Spleen (tissue), 11 donors: Measurements from ENCODE around the gene FUT8. TPM values are rescaled to one million over a fixed set of nuclear protein-coding genes. Genes with fewer than 3 reads are reported as not detected.

Source experiments
- DNase-seq: peaks from one replicate; pipeline ENCODE4 v3.0.0-alpha.2; 2020
- H3K27ac ChIP-seq, 8 donors: fragments of 200-600 bp; sonication (generic) in 7 of 8; 1 replicate in 4 of 8; 2 replicates in 4 of 8; pipeline versions ENCODE4 v1.5.0 to v1.8.0; 2016 to 2021; ENCODE audit warnings: inconsistent platforms in 4 of 8, mild to moderate bottlenecking in 4 of 8, moderate library complexity in 1 of 8
- H3K27me3 ChIP-seq, 7 donors: fragments of 200-600 bp; sonication (generic) in 6 of 7; replicated peaks in 1 of 7; 1 replicate in 4 of 7; 2 replicates in 3 of 7; pipeline versions ENCODE4 v1.5.0 to v1.8.0; 2016 to 2021; ENCODE audit warnings: inconsistent platforms in 3 of 7, mild to moderate bottlenecking in 1 of 7
- H3K36me3 ChIP-seq, 6 donors: fragments of 200-600 bp; sonication (generic) in 5 of 6; 1 replicate in 4 of 6; 2 replicates in 2 of 6; pipeline versions ENCODE4 v1.5.0 to v1.8.0; 2016 to 2021; ENCODE audit warnings: inconsistent platforms in 2 of 6
- H3K4me1 ChIP-seq, 6 donors: fragments of 200-600 bp; sonication (generic) in 5 of 6; 1 replicate in 3 of 6; 2 replicates in 3 of 6; pipeline versions ENCODE4 v1.5.0 to v1.8.0; 2016 to 2021; ENCODE audit warnings: inconsistent platforms in 3 of 6
- H3K4me3 ChIP-seq, 8 donors: fragments of 200-600 bp; sonication (generic) in 7 of 8; 1 replicate in 4 of 8; 2 replicates in 4 of 8; pipeline versions ENCODE4 v1.5.0 to v1.8.0; 2016 to 2021; ENCODE audit warnings: inconsistent platforms in 4 of 8, mild to moderate bottlenecking in 4 of 8, moderate library complexity in 2 of 8
- H3K9me3 ChIP-seq, 8 donors: fragments of 200-600 bp; sonication (generic) in 7 of 8; 1 replicate in 4 of 8; 2 replicates in 4 of 8; pipeline versions ENCODE4 v1.5.0 to v1.8.0; 2016 to 2021; ENCODE audit warnings: inconsistent platforms in 4 of 8
- POLR2A ChIP-seq, 3 donors: fragments of 450-650 bp; IDR thresholded peaks; one replicate each; pipeline ENCODE4 v1.5.1; 2017; ENCODE audit warnings: antibody characterized with exemption in 3 of 3, mild to moderate bottlenecking in 1 of 3
- POLR2AphosphoS5 ChIP-seq, 3 donors: sonication (generic); formaldehyde crosslinking; IDR thresholded peaks; one replicate each; pipeline ENCODE4 v1.5.1; 2017; ENCODE audit warnings: antibody characterized with exemption in 3 of 3
- WGBS, 5 donors: extraction: QIAGEN DNeasy Blood & Tissue Kit in 3 of 5; methylation state at CpG; one replicate each; pipeline versions ENCODE4 v1.1.5 to v1.1.7; 2013 to 2018; 5-methylcytosine and 5-hydroxymethylcytosine counted together
- intact Hi-C: fragments of 100-400 bp; cut with DNase I; formaldehyde crosslinking; loops from one replicate; pipeline ENCODE4 v1.15.0; 2023; ENCODE audit warnings: low total_unique reads
- polyA plus RNA-seq, 3 donors: library from polyadenylated mRNA; stranded (reverse); fragments of 200-250 nt; gene quantifications; one replicate each; pipeline ENCODE4 v1.2.1, GENCODE V29; 2013
- total RNA-seq, 7 donors: library from RNA; depleted of rRNA in 3 of 7; stranded (reverse); fragments of >200 nt in 3 of 7; fragmentation: NEBNext Ultra II Directional in 4 of 7; extraction: Animal tissue kit (Norgen Biotek cat#: 25700) in 4 of 7; gene quantifications; one replicate each; pipeline versions ENCODE4 v1.1.0 to v1.2.1, GENCODE V29; 2016 to 2021
- TF ChIP-seq, protein P1 (sequence below), 11 experiments: fragments of 200-600 bp in 7 of 11; fragments of 450-650 bp in 4 of 11; sonication (generic) in 4 of 11; IDR thresholded peaks in 8 of 11; conservative IDR thresholded peaks in 3 of 11; 1 replicate in 7 of 11; 2 replicates in 4 of 11; pipeline versions ENCODE4 v1.4.0 to v1.8.0; 2016 to 2021; ENCODE audit warnings: antibody characterized with exemption in 11 of 11, inconsistent platforms in 4 of 11, mild to moderate bottlenecking in 1 of 11
- donor health status: healthy with polysubstance abuse.
- donor health status: DM: no; HTN: no; CAD: no; lungs with moderate emphysema.
- donor health status: DM: no; HTN: no; CAD: no.
- donor health status: Bipolar disorder and iron deficiency.
- donor health status: healthy.
- donor health status: DM: no; HTN: no; CAD: no.
- donor health status: DM: yes; HTN: yes; CAD: no.

FUT8 gene
- total and polyA plus RNA-seq, 10 donors = 9.4 to 75.1 (median 53.0) TPM

DNA sequence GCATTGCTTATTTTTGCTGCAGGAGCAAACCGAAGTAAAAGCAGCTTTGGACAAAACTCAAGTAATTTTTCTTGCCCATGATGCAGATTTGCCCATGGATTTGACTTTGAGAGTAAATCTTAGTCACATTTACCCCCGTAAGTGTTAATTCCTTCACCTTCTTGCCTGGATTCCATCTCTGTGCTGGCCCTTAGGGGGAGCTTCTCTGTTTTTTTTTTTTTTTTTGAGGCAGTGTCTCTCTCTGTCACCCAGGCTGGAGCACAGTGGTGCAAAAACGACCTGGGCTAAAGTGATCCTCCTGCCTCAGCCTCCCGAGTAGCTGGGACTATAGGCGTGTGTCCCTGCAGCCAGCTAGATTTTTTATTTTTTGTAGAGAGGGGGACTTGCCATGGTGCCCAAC lies 210.2 kb downstream of the FUT8 start:
- H3K4me3 ChIP-seq = no peak overlapping the region
- H3K27ac ChIP-seq = no peak overlapping the region
- TF ChIP-seq, protein P1, sequence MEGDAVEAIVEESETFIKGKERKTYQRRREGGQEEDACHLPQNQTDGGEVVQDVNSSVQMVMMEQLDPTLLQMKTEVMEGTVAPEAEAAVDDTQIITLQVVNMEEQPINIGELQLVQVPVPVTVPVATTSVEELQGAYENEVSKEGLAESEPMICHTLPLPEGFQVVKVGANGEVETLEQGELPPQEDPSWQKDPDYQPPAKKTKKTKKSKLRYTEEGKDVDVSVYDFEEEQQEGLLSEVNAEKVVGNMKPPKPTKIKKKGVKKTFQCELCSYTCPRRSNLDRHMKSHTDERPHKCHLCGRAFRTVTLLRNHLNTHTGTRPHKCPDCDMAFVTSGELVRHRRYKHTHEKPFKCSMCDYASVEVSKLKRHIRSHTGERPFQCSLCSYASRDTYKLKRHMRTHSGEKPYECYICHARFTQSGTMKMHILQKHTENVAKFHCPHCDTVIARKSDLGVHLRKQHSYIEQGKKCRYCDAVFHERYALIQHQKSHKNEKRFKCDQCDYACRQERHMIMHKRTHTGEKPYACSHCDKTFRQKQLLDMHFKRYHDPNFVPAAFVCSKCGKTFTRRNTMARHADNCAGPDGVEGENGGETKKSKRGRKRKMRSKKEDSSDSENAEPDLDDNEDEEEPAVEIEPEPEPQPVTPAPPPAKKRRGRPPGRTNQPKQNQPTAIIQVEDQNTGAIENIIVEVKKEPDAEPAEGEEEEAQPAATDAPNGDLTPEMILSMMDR (IDR thresholded peaks at IDR 0.05 in 8 of 11, conservative IDR thresholded peaks at IDR 0.05 in 3 of 11) = no peak
- no peaks in the 10 kb centered on the region for H3K9me3 ChIP-seq
- H3K4me1 ChIP-seq = no peaks in the 10 kb centered on the region
- intact Hi-C loops = no loop called here
- H3K27me3 ChIP-seq = no peaks in the 10 kb centered on the region
- DNase-seq = no peak
- 87 to 96% (median 93%) methylated on average over 5 of the region's 5 CpGs for WGBS, 5 donors
- peaks cover 0 to 30% (median 0%) of the 10 kb centered on the region in 6 donors for H3K36me3 ChIP-seq

- no peak overlapping the region for H3K4me3 ChIP-seq
- H3K9me3 ChIP-seq = no peaks in the 10 kb centered on the region
- H3K27me3 ChIP-seq = no peaks in the 10 kb centered on the region
- intact Hi-C loops = no loop called here
- TF ChIP-seq POLR2AphosphoS5 (IDR thresholded peaks at IDR 0.05) (no peak), POLR2A (IDR thresholded peaks at IDR 0.05) (no peak)
- TF ChIP-seq, protein P1 (IDR thresholded peaks at IDR 0.05 in 8 of 11, conservative IDR thresholded peaks at IDR 0.05 in 3 of 11) = no peak
- DNase-seq = no peak
- H3K36me3 ChIP-seq = peaks cover 0 to 29% (median 0%) of the 10 kb centered on the region in 6 donors
- no peak overlapping the region for H3K27ac ChIP-seq
- H3K4me1 ChIP-seq = no peaks in the 10 kb centered on the region
- 80 to 98% (median 91%) methylated on average over 1 of the region's 1 CpG for WGBS, 5 donors
Observed at GRCh38 chr14:65623759-65624158, 211.2 kb downstream of the FUT8 start.

GRCh38 chr14:65627315-65627714 lies 214.8 kb downstream of the FUT8 start:
- H3K4me1 ChIP-seq = peaks cover 0 to 11% (median 0%) of the 10 kb centered on the region in 6 donors
- peaks cover 0 to 37% (median 9%) of the 10 kb centered on the region in 6 donors for H3K36me3 ChIP-seq
- WGBS, 5 donors = 94 to 96% (median 95%) methylated on average over 4 of the region's 4 CpGs
- no peak overlapping the region for H3K4me3 ChIP-seq
- H3K27ac ChIP-seq = no peak overlapping the region
- TF ChIP-seq, protein P1 (IDR thresholded peaks at IDR 0.05 in 8 of 11, conservative IDR thresholded peaks at IDR 0.05 in 3 of 11) = no peak
- TF ChIP-seq POLR2AphosphoS5 (IDR thresholded peaks at IDR 0.05) (no peak), POLR2A (IDR thresholded peaks at IDR 0.05) (no peak)
- no peaks in the 10 kb centered on the region for H3K27me3 ChIP-seq
- H3K9me3 ChIP-seq = peaks cover 0 to 2% (median 0%) of the 10 kb centered on the region in 8 donors
- DNase-seq = no peak
- intact Hi-C loops = no loop called here

GRCh38 chr14:65628664-65629063 lies 216.1 kb downstream of the FUT8 start:
- Histone ChIP-seq H3K36me3 (peaks cover 0 to 46% (median 10%) of the 10 kb centered on the region in 6 donors), H3K4me1 (peaks cover 0 to 11% (median 0%) of the 10 kb centered on the region in 6 donors), H3K9me3 (peaks cover 0 to 2% (median 0%) of the 10 kb centered on the region in 8 donors), H3K27me3 (no peaks in the 10 kb centered on the region), H3K27ac (no peak overlapping the region), H3K4me3 (no peak overlapping the region)
- intact Hi-C loops = no loop called here
- no peak for TF ChIP-seq POLR2AphosphoS5 (IDR thresholded peaks at IDR 0.05)
- no peak for TF ChIP-seq POLR2A (IDR thresholded peaks at IDR 0.05)
- TF ChIP-seq, protein P1 (IDR thresholded peaks at IDR 0.05 in 8 of 11, conservative IDR thresholded peaks at IDR 0.05 in 3 of 11) = no peak
- 84 to 98% (median 95%) methylated on average over 1 of the region's 1 CpG for WGBS, 5 donors
- DNase-seq = no peak
